ENCODE data around the gene HPS5. TPM values are rescaled to one million over a fixed set of nuclear protein-coding genes. Genes with fewer than 3 reads are reported as not detected.
"Not testable (repeated sequence)": the region's sequence is repeated elsewhere in the genome, so short reads cannot be mapped to it uniquely, and the experiment has no call there.

The HPS5 gene
- total RNA-seq, 1 donor from 2014 or later: 44.5 TPM

DNA sequence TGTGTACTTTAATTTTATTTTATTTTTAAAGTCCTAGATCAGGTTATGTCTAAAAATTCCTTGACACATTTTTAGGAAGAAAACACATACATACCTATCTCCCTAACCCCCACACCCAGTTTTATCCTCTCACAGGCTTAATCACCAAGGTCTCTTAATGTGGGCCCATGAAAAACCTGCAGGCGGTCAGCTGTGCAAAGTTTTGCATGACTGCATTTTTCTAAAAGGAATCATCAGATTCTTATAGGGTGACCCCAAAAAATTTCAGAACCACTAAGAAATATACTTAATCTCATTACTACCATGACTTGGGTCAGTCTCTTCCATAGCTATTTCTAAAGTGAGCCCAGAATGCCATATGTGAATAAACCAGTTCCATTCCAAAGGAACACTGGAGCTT is 36.1 kb downstream of the HPS5 start:
- no peak for ATAC-seq
- DNase-seq (ENCODE audit: low spot score): no peak
- intact Hi-C loops (cut with DNase I): no loop called here

DNA sequence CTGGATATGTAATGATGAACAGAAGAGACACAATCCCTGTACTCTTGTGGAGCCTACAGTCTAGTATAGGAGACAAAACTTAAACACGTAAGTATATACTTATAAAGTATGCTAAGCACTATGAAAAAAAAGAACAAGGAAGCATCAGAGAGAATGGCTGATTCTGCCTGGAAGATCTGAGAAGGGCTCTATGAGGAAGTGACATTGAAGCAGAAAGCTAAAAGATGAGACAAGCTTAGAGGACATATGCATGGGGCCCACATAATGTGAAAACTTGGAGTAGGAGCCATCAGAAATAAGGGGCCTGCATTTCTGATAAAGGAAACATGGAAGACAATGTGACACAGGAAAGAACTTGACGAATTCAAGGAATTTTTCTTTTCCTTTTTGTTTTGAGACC is 39.3 kb downstream of the HPS5 start:
- ATAC-seq: no peak
- intact Hi-C loops (cut with DNase I): no loop called here
- DNase-seq (ENCODE audit: low spot score): no peak

DNA sequence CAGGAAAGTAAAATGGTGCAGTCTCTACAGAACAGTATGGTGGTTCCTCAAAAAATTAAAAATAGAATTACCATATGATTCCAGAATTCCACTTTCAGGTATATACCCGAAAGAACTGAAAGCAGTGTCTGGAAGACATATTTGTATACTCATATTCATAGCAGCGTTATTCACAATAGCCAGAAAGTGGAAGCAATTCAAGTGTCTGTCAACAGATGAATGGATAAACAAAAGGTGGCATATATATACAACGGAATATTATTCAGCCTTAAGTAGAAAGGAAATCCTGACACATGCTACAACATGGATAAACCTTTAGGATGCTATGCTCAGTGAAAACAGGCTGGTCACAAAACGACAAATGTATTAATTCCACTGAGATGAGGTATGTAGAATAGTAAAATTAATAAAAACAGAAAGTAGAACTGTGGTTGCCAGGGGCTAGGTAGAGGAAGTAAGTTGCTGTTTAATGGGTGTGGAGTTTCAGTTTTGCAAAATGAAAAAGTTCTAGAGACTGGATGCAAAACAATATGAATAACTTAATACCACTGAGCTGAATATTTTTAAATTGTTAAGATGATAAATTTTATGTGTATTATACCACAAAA is 41.4 kb downstream of the HPS5 start:
- ATAC-seq (no peak), DNase-seq (ENCODE audit: low spot score) (no peak)
- intact Hi-C loops (cut with DNase I): no loop called here

DNA sequence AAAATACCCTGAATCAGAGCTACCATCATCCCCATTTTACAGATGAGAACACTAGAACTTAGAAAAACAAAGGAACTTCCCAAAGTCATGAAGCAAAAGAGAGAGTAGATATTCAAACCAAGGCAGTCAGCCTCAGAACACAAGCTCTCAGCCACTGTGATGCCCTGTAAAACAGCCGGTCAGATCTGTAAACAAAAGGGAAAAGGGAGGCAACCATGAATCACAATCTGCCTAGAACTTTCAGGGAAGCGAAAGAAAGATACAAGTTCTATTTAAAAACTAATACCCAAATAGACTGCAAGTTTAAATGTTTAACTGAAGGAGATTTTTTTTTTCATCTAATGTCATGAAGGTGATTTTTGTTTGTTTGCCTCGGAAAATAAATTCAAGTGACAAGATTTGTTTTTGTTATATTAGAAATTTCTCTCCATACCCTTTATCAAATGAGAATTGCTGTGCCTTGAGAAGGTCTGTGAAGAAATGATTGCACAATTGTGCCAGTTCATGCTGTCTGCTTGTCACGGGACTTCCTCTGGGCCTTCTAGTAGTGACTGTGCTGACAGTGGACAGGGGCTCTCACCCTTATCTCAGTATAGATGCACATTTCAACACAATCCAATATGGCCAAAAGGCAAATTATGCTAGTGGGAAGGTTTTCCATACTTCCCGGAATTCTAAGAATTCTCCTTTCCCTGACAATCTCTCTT is 44.2 kb downstream of the HPS5 start:
- ATAC-seq: peak; percentile 74
- intact Hi-C loops (cut with DNase I): loop anchor here (5.0 kb wide), 1 partner anchor 1505 kb away; no protein-coding TSS in a partner anchor
- no peak for DNase-seq (ENCODE audit: low spot score)

DNA sequence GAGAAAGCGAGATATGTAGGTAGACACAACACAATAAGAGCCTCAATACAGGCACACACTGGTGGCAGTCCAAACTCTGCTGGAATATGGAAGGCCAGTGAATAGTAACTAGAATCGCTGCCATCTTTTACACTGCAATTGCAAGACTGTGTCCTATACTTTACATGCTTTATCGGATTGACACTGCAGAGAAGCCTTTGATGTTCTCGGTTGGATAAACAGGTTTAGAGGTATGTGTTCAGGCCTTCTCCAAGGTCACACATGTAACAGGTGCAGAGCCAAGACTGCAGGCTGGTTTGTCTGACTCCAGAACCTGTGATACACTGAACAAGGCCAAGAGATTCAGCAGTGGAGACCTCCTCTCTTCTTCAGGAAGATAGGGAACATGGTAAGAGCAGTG is 50.7 kb downstream of the HPS5 start:
- intact Hi-C loops (cut with DNase I): no loop called here
- DNase-seq (ENCODE audit: low spot score): no peak
- no peak for ATAC-seq

DNA sequence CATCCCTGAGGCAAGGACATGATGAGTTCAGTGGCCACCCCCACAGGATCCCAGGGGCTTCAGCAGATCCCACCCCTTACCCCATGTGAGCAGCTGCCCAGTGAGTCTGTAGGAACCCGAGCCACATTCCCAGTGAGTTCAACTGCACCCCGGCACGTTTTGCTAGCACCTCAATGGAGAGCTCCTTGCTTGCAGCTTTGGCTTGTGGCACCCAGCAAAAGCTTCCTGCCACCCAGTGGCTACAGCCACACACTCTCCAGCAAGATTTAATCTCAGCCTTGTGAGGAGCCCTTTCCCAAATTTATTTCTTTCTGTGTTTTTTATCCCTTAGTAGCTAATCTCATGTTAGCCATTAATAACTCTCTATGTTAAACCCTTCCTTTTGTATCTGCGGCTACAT is 51.8 kb downstream of the HPS5 start:
- intact Hi-C loops (cut with DNase I): no loop called here
- DNase-seq (ENCODE audit: low spot score): no peak
- no peak for ATAC-seq

DNA sequence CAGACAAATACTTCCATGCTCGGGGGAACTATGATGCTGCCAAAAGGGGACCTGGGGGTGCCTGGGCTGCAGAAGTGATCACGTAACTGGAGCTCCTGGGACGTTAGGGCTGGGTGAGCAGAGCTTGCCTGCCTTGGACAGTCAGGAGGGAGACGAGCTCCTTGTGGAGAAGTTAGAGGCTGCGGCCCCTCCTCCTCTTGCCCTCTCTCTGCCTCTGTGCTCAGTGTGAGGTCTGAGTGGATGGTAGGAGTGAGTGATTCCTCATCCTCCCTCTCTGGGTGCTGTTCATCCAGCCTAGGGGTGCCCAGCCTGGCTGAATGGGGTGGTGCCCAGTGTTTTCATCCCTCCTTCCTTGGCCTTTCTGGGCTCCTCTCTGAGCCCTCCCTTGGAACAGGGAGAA is 52.7 kb downstream of the HPS5 start:
- ATAC-seq; intact Hi-C loops (cut with DNase I); DNase-seq (ENCODE audit: low spot score): not testable (repeated sequence)

DNA sequence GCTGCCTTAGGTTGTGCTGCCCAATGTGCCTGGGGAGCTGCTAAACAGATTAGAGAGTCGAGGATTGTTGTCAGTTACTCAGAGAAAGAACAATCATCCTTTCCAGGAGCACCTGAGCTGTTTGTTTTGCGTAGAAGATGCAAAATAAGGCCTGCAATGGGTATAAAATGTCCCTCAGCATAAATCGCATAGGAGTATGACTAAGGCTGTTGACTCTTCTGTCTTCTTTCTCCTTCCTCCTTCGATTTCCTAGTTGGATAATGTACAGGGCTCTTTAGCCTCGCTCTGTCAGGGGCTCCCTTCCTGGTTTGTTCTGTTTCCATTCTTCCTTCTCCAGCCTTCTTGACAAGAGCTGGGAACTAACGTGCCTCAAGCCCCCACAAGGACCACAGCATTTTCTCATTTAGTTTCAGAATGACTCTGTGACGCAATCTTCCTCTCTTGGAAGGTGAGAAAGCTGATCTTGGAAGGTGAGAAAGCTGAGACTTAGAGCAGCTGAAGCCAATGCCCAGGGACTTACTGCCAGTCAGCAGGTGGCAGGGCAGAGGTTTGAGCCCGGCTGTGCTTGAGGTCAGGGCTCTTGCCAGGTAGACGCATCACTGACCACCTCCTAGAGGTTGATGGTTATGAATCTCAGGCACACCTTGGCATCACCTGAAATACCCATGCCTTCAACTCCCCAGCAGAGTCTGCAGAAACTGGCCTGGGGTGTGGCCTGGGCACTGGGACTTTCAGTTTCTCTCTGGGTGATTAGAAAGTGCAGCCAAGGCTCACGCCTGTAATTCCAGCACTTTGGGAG is 54.4 kb downstream of the HPS5 start:
- intact Hi-C loops (cut with DNase I); DNase-seq (ENCODE audit: low spot score); ATAC-seq: not testable (repeated sequence)

DNA sequence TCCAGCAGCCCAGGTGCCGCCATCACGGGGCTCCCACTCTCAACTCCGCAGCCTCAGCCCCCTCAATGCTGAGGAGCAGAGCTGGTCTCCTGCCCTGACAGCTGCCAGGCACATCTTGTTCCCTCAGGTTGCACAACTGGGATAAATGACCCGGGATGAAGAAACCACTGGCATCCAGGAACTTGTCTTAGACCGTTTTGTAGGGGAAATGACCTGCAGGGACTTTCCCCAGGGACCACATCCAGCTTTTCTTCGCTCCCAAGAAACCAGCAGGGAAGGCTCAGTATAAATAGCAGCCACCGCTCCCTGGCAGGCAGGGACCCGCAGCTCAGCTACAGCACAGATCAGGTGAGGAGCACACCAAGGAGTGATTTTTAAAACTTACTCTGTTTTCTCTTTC is 56.0 kb downstream of the HPS5 start, which contains the start of gene SAA1:
Gene SAA1, plus strand, starts transcription at position 316 of the 400 bp plus-strand sequence. CDS start 624 bp downstream, outside the sequence.
- ATAC-seq (no peak), DNase-seq (ENCODE audit: low spot score) (no peak)
- intact Hi-C loops (cut with DNase I): no loop called here

DNA sequence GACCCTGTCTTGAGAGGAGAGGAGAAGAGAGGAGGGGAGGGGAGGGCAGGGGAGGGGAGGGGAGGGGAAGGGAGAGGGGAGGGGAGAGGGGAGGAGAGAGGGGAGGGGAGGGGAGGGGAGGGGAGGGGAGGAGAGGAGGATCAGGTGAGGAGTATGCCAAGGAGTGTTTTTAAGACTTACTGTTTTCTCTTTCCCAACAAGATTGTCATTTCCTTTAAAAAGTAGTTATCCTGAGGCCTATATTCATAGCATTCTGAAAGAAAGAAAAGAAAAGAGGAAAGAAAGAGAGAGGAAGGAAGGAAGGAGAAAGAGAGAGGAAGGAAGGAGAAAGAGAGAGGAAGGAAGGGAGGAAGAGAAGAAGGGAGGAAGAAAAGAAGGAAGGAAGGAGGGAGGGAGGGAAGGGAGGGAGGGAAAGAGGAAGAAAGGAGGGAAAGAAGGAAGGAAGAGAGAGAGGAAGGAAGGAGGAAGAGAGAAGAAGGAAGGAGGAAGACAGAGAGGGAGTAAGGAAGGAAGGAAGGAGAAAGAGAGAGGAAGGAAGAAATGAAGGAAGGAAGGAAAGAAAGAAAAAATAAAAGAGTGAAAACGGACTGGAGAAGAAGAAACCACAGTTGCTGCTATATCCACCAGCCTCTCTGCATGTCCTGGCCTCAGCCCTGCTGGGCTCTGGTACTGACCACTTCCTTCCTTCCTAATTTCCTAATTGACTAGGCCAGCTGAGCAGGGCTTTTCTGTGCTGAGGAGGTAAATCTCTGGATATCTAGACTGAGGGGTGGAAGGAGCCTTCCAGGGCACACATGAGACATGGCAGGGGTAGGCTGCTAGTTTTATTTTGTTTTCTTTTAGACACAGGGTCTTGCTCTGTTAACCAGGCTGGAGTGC is 57.0 kb downstream of the HPS5 start:
- intact Hi-C loops (cut with DNase I): no loop called here
- DNase-seq (ENCODE audit: low spot score): no peak
- no peak for ATAC-seq

DNA sequence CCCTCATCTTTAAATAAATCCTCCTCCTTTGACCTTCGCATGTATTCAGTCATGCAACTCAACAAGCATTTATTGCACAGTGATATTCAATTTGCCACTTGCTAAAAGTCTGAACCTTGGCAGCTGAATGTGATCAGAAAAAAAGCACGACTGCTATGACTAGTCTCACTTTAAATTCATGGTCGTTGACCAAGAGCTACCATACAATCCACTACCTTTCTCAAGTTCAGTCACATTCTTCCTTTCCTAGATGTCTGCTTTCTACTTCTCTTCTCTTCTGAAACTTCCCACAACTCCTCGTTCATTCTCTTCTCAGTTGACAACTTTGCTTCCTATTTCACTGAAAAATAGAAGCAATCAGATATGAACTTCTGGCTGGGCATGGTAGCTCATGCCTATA is 57.9 kb downstream of the HPS5 start:
- intact Hi-C loops (cut with DNase I): no loop called here
- DNase-seq (ENCODE audit: low spot score) (no peak), ATAC-seq (no peak)

DNA sequence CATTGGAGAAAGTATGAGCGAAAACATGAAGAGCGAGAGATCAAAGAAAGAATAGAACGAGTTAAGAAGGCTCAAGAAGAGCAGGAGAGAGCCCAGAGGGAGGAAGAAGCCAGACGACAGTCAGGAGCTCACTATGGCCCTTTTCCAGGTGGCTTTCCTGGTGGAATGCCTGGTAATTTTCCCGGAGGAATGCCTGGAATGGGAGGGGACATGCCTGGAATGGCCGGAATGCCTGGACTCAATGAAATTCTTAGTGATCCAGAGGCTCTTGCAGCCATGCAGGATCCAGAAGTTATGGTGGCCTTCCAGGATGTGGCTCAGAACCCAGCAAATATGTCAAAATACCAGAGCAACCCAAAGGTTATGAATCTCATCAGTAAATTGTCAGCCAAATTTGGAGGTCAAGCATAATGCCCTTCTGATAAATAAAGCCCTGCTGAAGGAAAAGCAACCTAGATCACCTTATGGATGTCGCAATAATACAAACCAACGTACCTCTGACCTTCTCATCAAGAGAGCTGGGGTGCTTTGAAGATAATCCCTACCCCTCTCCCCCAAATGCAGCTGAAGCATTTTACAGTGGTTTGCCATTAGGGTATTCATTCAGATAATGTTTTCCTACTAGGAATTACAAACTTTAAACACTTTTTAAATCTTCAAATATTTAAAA is 59.1 kb downstream of the HPS5 start:
- ATAC-seq; DNase-seq (ENCODE audit: low spot score); intact Hi-C loops (cut with DNase I): not testable (repeated sequence)

DNA sequence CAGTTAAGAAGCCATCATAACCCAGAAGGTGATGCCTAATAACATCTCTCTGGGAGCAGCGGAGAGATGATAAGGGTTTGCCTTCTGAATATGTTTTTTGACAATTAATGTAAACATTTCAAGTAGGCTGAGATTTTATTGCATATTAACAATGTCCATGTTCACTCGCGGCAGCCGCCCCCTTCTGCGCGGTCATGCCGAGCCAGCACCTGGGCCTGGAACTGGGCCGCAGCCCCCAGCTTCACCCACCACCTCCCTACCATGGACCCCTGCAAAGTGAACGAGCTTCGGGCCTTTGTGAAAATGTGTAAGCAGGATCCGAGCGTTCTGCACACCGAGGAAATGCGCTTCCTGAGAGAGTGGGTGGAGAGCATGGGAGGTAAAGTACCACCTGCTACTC is 60.2 kb downstream of the HPS5 start:
- intact Hi-C loops (cut with DNase I): no loop called here
- DNase-seq (ENCODE audit: low spot score) (no peak), ATAC-seq (no peak)

DNA sequence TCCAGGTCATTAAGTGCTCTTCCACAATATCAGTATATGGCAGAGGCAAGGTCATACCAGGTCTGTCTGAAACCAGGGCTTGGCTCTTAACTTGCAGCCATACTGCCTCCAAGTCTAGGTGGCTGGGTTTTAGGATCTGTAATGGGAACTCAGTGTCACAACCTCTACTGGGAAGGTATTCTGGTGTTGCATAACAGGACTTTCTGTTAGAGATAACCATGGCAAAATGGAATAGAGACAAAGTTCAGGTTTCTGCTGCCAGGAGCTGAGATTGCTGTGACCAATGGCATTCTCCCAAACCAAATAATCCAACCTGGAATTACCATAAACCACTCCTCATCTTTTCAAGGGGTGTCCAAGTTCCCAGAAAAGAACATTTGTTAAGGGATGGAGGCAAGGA is 62.7 kb downstream of the HPS5 start:
- intact Hi-C loops (cut with DNase I): no loop called here
- DNase-seq (ENCODE audit: low spot score) (no peak), ATAC-seq (no peak)

DNA sequence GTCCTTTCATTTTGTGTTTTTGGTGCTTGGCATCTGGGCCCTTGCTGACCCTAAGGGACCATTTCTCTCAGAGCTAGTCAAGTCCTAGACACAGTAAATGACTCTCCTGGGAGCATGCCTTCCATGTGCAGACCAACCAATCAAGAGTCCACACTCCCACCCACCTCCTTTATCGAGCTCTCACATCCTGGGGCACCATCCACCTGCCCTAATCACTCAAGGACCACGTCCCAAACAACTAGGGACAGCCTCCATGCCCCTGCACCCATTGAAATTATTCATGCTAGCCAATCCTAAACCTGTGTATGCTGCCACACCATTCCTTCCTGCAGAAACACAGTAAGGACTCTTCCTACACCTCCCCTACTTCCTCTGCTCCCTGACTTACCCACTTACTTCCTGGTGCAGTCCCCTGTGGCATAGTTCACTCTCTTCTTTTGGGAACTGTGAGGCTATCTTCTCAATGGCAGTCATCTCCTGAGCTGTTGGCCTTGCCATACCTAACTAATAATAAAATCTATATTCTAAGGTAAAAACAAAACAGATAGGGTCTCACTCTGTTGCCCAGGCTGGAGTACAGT is 67.1 kb downstream of the HPS5 start:
- DNase-seq (ENCODE audit: low spot score) (no peak), ATAC-seq (no peak)
- intact Hi-C loops (cut with DNase I): no loop called here

DNA sequence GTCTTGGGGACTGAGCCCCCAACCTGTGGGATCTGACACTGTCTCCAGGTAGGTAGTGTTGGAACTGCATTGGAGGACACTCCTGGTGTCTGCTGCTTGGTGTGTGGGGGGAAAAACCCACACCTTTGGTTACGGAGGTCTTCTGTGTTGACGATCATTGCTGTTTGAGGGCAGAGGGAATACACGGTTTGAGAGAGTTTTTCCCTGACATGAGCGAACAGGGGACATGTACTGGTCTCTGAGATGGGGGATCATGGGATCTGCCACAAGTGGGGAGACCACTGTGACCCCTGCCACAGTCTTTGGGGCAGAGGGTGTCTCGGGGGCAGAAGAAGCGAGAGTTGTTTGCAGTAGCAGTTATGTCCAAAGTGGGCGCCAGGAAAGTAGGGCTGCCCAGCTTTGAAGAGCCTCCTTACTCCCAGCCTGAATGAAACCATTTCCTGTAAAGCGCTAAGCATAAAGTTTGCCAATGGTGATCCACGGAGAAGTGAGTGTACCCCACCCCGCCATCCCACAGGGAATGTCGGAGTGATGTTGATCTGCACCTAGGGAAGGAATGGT is 68.1 kb downstream of the HPS5 start:
- no peak for DNase-seq (ENCODE audit: low spot score)
- intact Hi-C loops (cut with DNase I): no loop called here
- no peak for ATAC-seq

DNA sequence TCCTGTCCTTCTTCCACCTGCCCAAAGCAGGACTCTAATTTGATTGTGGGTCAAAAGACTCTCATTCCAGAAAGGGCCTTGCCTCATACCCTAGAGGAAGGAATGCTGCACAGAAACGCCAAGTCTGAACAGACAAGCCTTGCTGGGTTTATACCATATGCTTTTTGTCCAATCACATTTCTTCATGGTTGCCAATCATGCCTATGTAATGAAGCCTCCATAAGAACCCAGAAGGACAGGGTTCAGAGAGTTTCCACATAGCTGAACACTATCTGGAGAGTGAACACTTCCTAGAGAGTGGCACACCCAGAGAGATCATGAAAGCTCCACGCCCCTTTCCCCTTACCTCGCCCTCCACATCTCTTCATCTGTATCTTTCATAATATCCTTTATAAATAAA is 68.7 kb downstream of the HPS5 start:
- intact Hi-C loops (cut with DNase I): no loop called here
- ATAC-seq: no peak
- DNase-seq (ENCODE audit: low spot score): no peak

DNA sequence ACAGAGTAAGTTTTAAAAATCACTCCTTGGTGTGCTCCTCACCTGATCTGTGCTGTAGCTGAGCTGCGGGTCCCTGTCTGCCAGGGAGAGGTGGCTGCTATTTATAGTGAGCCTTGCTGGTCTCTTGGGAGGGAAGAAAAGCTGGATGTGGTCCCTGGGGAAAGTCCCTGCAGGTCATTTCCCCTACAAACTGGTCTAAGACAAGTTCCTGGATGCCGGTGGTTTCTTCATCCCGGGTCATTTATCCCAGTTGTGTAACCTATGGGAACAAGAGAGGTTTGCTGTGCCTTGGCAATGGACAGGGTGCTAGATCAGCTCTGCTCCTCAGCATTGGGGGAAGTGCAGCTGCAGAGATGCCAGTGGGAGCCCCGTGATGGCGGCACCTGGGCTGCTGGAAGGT is 73.4 kb downstream of the HPS5 start, which contains the start of gene SAA2:
Gene SAA2, minus strand, starts transcription at position 108 of the 400 bp plus-strand sequence. CDS start 657 bp downstream, outside the sequence.
- ATAC-seq: no peak
- DNase-seq (ENCODE audit: low spot score): no peak
- intact Hi-C loops (cut with DNase I): no loop called here
